ENCODE measurements around the gene FUT3.

FUT3 gene

DNA sequence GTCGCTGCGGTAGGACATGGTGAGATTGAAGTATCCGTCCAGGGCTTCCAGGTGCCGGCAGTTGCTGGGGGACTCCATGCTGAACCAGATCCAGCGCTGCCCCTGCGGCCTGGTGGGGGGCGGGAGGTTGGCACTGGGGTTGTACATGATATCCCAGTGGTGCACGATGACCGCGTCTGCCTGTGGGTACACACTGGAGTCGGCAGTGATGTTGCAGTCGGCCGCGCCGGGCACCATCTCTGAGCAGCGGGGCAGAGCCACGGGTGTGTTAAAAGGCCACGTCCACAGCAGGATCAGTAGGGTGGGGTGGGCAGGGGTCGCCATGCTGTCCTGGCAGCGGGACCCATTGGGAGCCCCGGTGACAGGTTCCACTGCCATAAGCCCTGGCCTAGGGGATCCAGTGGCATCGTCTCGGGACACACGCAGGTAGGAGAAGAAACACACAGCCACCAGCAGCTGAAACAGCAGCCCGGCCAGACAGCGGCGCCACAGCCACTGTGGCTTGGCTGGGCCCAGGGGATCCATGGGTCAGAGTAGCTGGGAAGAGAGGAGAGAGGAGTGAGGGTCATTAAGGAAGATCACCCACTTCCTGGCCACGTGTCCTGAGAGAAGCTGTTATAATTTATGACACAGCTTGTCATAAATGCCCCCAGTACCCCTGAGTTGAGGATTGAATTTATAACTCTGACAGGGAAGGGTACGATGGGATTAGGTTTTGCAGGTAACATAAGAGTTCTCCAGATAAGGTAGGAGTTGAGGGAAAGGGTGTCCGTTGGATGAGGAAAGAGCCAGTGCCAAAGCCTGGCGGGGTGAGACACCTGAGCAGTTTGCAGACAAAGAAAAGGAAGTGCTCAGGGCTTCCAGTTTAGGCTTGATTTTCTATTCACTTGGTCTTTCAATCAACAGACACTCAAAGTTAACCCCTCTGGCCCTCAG is 16.2 kb upstream of the FUT3 start:
- H3K9ac ChIP-seq = no peak overlapping the region
- no peak overlapping the region for H3K4me3 ChIP-seq (IDR thresholded peaks at IDR 0.05; ENCODE audit: insufficient read depth, low read depth, low read length)
- no peaks in the 10 kb centered on the region for H4K20me1 ChIP-seq (ENCODE audit: insufficient read depth)
- no peaks in the 10 kb centered on the region for H3K36me3 ChIP-seq (ENCODE audit: insufficient read depth)
- H3K4me2 ChIP-seq = no peak overlapping the region
- TF ChIP-seq, protein P1, sequence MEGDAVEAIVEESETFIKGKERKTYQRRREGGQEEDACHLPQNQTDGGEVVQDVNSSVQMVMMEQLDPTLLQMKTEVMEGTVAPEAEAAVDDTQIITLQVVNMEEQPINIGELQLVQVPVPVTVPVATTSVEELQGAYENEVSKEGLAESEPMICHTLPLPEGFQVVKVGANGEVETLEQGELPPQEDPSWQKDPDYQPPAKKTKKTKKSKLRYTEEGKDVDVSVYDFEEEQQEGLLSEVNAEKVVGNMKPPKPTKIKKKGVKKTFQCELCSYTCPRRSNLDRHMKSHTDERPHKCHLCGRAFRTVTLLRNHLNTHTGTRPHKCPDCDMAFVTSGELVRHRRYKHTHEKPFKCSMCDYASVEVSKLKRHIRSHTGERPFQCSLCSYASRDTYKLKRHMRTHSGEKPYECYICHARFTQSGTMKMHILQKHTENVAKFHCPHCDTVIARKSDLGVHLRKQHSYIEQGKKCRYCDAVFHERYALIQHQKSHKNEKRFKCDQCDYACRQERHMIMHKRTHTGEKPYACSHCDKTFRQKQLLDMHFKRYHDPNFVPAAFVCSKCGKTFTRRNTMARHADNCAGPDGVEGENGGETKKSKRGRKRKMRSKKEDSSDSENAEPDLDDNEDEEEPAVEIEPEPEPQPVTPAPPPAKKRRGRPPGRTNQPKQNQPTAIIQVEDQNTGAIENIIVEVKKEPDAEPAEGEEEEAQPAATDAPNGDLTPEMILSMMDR (conservative IDR thresholded peaks at IDR 0.05; ENCODE audit: low read depth, low read length) = no peak
- H3K79me2 ChIP-seq (ENCODE audit: insufficient read depth, low read depth) = no peaks in the 10 kb centered on the region
- no peak overlapping the region for H3K27ac ChIP-seq
- no peak overlapping the region for H2AFZ ChIP-seq (ENCODE audit: low read depth)
- H3K27me3 ChIP-seq (ENCODE audit: insufficient read depth, low read depth) = peaks cover 19% of the 10 kb centered on the region; the same call in 1 of the 2 replicates
- no peaks in the 10 kb centered on the region for H3K4me1 ChIP-seq (ENCODE audit: low read depth, poor library complexity, severe bottlenecking)

DNA sequence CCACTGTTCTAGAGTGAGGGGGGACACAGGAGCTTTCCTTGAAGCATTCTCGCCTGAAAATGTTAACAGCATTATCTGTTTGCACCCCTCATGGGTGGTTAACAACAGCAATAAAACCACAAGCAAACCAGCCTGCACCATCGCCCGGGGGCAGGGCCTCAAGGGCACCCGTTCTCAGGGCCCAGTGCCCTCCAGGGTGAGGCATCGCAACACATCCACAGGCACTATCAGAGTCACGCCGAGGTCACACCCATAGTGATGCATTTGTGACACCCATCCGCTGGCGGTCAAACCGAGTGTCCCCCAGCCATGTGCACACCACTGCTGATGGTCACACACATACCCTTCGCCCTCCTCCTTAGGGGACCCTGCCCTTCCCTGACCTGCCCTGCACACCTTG is 14.5 kb upstream of the FUT3 start:
- Histone ChIP-seq H3K27me3 (ENCODE audit: insufficient read depth, low read depth) (peaks cover 16% of the 10 kb centered on the region; the same call in 1 of the 2 replicates), H3K4me2 (no peak overlapping the region), H3K4me1 (ENCODE audit: low read depth, poor library complexity, severe bottlenecking) (no peaks in the 10 kb centered on the region), H3K9ac (no peak overlapping the region), H3K4me3 (IDR thresholded peaks at IDR 0.05; ENCODE audit: insufficient read depth, low read depth, low read length) (no peak overlapping the region), H4K20me1 (ENCODE audit: insufficient read depth) (no peaks in the 10 kb centered on the region), H2AFZ (ENCODE audit: low read depth) (no peak overlapping the region), H3K36me3 (ENCODE audit: insufficient read depth) (no peaks in the 10 kb centered on the region), H3K27ac (no peak overlapping the region), H3K79me2 (ENCODE audit: insufficient read depth, low read depth) (no peaks in the 10 kb centered on the region)
- TF ChIP-seq, protein P1 (conservative IDR thresholded peaks at IDR 0.05; ENCODE audit: low read depth, low read length) = no peak

DNA sequence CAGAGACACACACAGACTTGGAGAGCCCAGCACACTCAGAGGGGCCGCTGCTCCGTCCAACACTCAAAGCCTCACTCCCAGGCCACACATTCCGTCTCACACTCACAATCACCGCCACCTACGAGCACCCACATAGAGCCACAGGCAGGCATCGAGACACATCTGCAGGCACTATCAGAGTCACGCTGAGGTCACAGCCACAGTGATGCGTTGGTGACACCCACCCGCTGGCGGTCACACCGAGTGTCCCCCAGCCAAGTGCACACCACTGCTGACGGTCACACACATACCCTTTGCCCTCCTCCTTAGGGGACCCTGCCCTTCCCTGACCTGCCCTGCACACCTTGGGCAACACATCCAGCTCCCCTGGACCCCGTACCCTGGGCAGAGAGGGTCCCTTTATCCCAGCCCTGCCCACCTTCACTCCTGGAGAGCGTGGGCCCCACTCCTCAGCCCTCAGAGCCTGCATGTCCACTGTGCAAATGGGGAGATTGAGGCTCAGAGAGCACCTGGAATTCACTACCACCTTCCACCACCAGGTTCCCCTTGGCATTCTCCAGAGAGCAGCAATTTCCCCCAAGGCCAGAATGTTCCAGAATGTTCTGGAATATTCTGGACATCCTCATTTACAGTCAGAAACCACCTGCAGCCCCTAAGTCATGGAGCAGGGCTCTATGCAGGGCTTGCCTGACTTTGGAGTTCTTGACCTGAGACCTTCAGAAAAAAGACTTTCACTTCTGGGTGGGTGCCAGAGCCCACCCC is 13.7 kb upstream of the FUT3 start:
- H3K27me3 ChIP-seq (ENCODE audit: insufficient read depth, low read depth) = peaks cover 19% of the 10 kb centered on the region; the same call in 1 of the 2 replicates
- H2AFZ ChIP-seq (ENCODE audit: low read depth) = no peak overlapping the region
- H4K20me1 ChIP-seq (ENCODE audit: insufficient read depth) = no peaks in the 10 kb centered on the region
- no peaks in the 10 kb centered on the region for H3K4me1 ChIP-seq (ENCODE audit: low read depth, poor library complexity, severe bottlenecking)
- TF ChIP-seq, protein P1 (conservative IDR thresholded peaks at IDR 0.05; ENCODE audit: low read depth, low read length) = no peak; the same call in 1 of the 2 replicates
- H3K4me2 ChIP-seq = no peak overlapping the region
- no peak overlapping the region for H3K4me3 ChIP-seq (IDR thresholded peaks at IDR 0.05; ENCODE audit: insufficient read depth, low read depth, low read length)
- H3K36me3 ChIP-seq (ENCODE audit: insufficient read depth) = no peaks in the 10 kb centered on the region
- H3K79me2 ChIP-seq (ENCODE audit: insufficient read depth, low read depth) = no peaks in the 10 kb centered on the region
- no peak overlapping the region for H3K9ac ChIP-seq
- no peak overlapping the region for H3K27ac ChIP-seq

DNA sequence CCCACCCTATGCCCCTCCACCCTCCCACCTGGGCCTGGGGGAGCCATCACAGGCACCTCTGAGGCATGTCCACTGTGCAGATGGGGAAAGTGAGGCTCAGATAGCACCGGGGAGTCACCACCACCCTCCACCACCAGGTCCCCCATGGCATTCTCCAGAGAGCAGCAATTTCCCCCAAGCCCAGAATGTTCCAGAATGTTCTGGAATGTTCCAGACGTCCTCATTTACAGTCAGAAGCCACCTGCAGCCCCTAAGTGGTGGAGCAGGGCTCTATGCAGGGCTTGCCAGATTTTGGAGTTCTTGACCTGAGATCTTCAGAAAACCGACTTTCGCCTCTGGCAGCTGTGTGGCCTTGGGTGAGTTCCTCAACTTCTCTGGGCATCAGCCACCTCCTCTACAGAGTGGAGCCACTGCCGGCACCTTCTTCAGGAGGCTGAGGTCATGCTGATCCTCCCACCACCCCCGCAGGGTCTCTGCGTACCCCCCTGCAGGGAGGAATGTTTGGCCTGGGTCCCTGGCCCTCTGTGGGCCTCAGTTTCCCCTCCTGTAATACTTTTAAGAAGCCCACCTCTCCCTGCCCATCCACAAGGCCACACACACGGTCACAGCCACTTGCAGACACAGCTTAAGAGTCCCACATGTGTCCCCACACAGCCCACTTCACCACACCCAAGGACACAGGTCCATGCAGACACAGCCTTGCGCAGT is 12.9 kb upstream of the FUT3 start:
- no peak overlapping the region for H3K4me2 ChIP-seq
- H2AFZ ChIP-seq (ENCODE audit: low read depth) = no peak overlapping the region
- no peaks in the 10 kb centered on the region for H3K79me2 ChIP-seq (ENCODE audit: insufficient read depth, low read depth)
- no peaks in the 10 kb centered on the region for H3K36me3 ChIP-seq (ENCODE audit: insufficient read depth)
- H3K27ac ChIP-seq = no peak overlapping the region
- no peak overlapping the region for H3K4me3 ChIP-seq (IDR thresholded peaks at IDR 0.05; ENCODE audit: insufficient read depth, low read depth, low read length)
- H3K27me3 ChIP-seq (ENCODE audit: insufficient read depth, low read depth) = peaks cover 23% of the 10 kb centered on the region; the same call in 1 of the 2 replicates
- H4K20me1 ChIP-seq (ENCODE audit: insufficient read depth) = no peaks in the 10 kb centered on the region
- TF ChIP-seq, protein P1 (conservative IDR thresholded peaks at IDR 0.05; ENCODE audit: low read depth, low read length) = no peak
- H3K9ac ChIP-seq = no peak overlapping the region
- no peaks in the 10 kb centered on the region for H3K4me1 ChIP-seq (ENCODE audit: low read depth, poor library complexity, severe bottlenecking)
